Heart left ventricle (tissue), 13 donors: ENCODE data around the gene SLC46A3.

ENCODE experiments used
- CTCF ChIP-seq, 12 donors: fragments of 200-600 bp; sonication (generic) in 4 of 12; IDR thresholded peaks; one replicate each; pipeline versions ENCODE4 v1.5.0 to v1.8.0; 2018 to 2022; ENCODE audit warnings: antibody characterized with exemption in 12 of 12, mild to moderate bottlenecking in 5 of 12
- POLR2A ChIP-seq, 2 donors: fragments of 450-650 bp; IDR thresholded peaks; one replicate each; pipeline ENCODE4 v1.6.1; 2017; ENCODE audit warnings: antibody characterized with exemption in 2 of 2, mild to moderate bottlenecking in 2 of 2, moderate library complexity in 2 of 2
- donor health status: ischemic (EF 13 %, LVEDD 7.1; RV severe dilation, severe dysfunction).
- donor health status: DM: no; HTN: yes; CAD: no.
- donor health status: DM: no; HTN: no; CAD: no.
- donor health status: ischemic (EF 25% LVEDD 6.9; RV normal size, moderate dysfunction).
- donor health status: ischemic (EF 25% LVEDD 5.7; RV mildly dilated, moderate dysfunction).
- donor health status: ischemic (EF 35%, LVEDD 5.7; RV mildly dilated, moderate dysfunction).
- donor health status: nonischemic (EF 11% LVEDD 7.7; RV severe dilation, severe dysfunction).
- donor health status: DM: yes; HTN: yes; CAD: no.
- donor health status: PGD.
- donor health status: ischemic (EF 29% LVEDD 5.4; RV normal size, mild dysfunction).
- donor health status: nonischemic (EF 23%, LVEDD 6.1; RV moderate dilation, normal function).

- TF ChIP-seq CTCF (IDR thresholded peaks at IDR 0.05) = no peak
- no peak for TF ChIP-seq POLR2A (IDR thresholded peaks at IDR 0.05)
Observed at GRCh38 chr13:28739376-28739775, 20.6 kb upstream of the SLC46A3 start.
